ENCODE measurements around the gene ACAA1. TPM values are rescaled to one million over a fixed set of nuclear protein-coding genes. Genes with fewer than 3 reads are reported as not detected.

ACAA1 gene
- total RNA-seq, 1 experiment from 2014 or later, result 44.3 TPM

DNA sequence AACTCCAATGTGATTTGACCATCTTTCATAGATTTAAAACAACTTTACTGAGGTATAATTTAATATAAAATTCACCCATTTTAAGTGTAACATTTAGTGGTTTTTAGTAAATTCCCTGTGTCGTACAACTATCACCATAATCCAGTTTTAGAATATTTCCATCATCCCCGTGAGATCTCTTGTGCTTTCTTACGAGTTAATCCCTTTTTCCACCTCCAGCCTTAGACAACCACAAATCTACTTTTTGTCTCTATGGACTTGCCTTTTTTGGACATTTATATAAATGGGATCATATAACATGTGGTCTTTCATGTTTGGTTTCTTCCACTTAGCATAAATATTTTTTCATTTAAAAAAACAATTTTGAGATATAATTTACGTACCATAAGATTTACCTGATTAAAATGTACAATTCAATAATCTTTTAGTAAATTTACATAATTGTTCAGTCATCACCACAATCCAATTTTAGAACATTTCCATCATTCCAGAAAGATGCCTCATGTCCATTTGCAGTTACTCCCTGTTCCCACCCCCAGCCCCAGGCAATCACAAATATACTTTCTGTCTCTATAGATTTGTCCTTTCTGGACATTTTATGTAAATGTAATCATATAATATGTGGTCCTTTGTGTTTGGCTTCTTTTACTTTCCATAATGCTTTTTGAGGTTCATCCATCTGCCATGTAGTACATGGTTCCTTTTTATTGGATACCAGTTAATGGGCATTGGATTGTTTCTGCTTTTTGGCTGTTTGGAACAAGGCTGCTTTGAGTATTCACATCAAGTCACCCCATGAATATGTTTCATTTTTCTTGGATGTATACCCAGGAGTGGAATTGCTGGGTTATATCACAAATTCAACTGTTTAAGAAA is 31.5 kb upstream of the ACAA1 start:
- Mint-ChIP-seq H3K4me1 (peaks cover 27 to 29% of the 10 kb centered on the region in 2 experiments), H3K27me3 (ENCODE audit: low read depth) (0 out of 2 replicates have a peak, but pooled peaks cover 3% of the 10 kb centered on the region), H3K4me3 (no peak overlapping the region), H3K36me3 (ENCODE audit: insufficient read depth in 1 of 3, low read depth in 3 of 3) (peaks cover 0 to 4% (median 0%) of the 10 kb centered on the region in 3 experiments; a peak in 1 of 7 replicates), H3K27ac (no peak overlapping the region), H3K9me3 (no peaks in the 10 kb centered on the region)
- H3T11ph ChIP-seq (ENCODE audit: low read length), result no peak overlapping the region
- no peak overlapping the region for H3K56ac ChIP-seq (ENCODE audit: insufficient read length, low read depth, low read length)
- no peak overlapping the region for H2BK20ac ChIP-seq (ENCODE audit: low read depth, low read length, poor library complexity, severe bottlenecking)
- no peak overlapping the region for H3K14ac ChIP-seq (ENCODE audit: insufficient read depth, low read length)
- no CpG with 5 or more reads among the region's 4 CpGs for whole genome bisulfite sequencing (ENCODE audit: extremely low coverage, insufficient read length, low lambda C conversion rate)
- H2BK120ac ChIP-seq (ENCODE audit: low read depth, low read length, poor library complexity, severe bottlenecking), result no peak overlapping the region
- no peak overlapping the region for H3K9ac ChIP-seq (ENCODE audit: extremely low read depth, insufficient read length, low read length)
- H4K5ac ChIP-seq (ENCODE audit: insufficient read length, low read depth, low read length), result no peak overlapping the region
- no peaks in the 10 kb centered on the region for H4K20me1 ChIP-seq (ENCODE audit: control insufficient read depth, insufficient read depth, insufficient read length)
- H4K8ac ChIP-seq (replicated peaks; ENCODE audit: insufficient read length, low read depth, low read length), result no peak overlapping the region
- peaks cover 3% of the 10 kb centered on the region for H3K23me2 ChIP-seq (ENCODE audit: insufficient read length, low read depth, low read length, poor library complexity, severe bottlenecking)
- no peak overlapping the region for H2BK5ac ChIP-seq (ENCODE audit: insufficient read length, low read length)
- no peaks in the 10 kb centered on the region for H3K27me3 ChIP-seq (ENCODE audit: insufficient read depth, low read length)
- no peak overlapping the region for H2BK15ac ChIP-seq (ENCODE audit: low read depth, low read length)
- DNase-seq, result no peak
- H3K23ac ChIP-seq (ENCODE audit: insufficient read length, low read depth, low read length), result no peak overlapping the region
- no peak overlapping the region for H2BK12ac ChIP-seq (ENCODE audit: insufficient read length, low read depth, low read length)
- no peak overlapping the region for H3K18ac ChIP-seq (ENCODE audit: insufficient read length, low read depth, low read length)
- no peaks in the 10 kb centered on the region for H3K4me1 ChIP-seq (ENCODE audit: insufficient read depth, low read length)
- no peak overlapping the region for H4K91ac ChIP-seq (ENCODE audit: insufficient read length, low read depth, low read length)
- no peak overlapping the region for H3K4me2 ChIP-seq (ENCODE audit: insufficient read depth, insufficient read length, low read length)
- peaks cover 4% of the 10 kb centered on the region for H3K79me1 ChIP-seq (ENCODE audit: insufficient read depth, low read depth, low read length, poor library complexity, severe bottlenecking)
- peaks cover 19% of the 10 kb centered on the region; the same call in 1 of the 2 replicates for H3K79me2 ChIP-seq (ENCODE audit: insufficient read depth, low read length)
- no peak overlapping the region for H3K4ac ChIP-seq (ENCODE audit: low read depth, low read length)
- H2AK5ac ChIP-seq (ENCODE audit: insufficient read length, low read length), result no peak overlapping the region
- TF ChIP-seq, protein P1, sequence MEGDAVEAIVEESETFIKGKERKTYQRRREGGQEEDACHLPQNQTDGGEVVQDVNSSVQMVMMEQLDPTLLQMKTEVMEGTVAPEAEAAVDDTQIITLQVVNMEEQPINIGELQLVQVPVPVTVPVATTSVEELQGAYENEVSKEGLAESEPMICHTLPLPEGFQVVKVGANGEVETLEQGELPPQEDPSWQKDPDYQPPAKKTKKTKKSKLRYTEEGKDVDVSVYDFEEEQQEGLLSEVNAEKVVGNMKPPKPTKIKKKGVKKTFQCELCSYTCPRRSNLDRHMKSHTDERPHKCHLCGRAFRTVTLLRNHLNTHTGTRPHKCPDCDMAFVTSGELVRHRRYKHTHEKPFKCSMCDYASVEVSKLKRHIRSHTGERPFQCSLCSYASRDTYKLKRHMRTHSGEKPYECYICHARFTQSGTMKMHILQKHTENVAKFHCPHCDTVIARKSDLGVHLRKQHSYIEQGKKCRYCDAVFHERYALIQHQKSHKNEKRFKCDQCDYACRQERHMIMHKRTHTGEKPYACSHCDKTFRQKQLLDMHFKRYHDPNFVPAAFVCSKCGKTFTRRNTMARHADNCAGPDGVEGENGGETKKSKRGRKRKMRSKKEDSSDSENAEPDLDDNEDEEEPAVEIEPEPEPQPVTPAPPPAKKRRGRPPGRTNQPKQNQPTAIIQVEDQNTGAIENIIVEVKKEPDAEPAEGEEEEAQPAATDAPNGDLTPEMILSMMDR (conservative IDR thresholded peaks at IDR 0.05), result no peak
- H2AFZ ChIP-seq (ENCODE audit: low read length), result no peak overlapping the region
- no peaks in the 10 kb centered on the region for H3K9me3 ChIP-seq (ENCODE audit: control insufficient read depth, low read depth, low read length)
- H3K27ac ChIP-seq (ENCODE audit: insufficient read length, low read depth, low read length), result no peak overlapping the region
